Hepatocyte (in vitro differentiated cells): ENCODE data around the gene HYAL2.

Experiments used
- CTCF ChIP-seq: fragments of 200-600 bp; sonication (generic); IDR thresholded peaks from 2 replicates; pipeline ENCODE4 v1.5.1; 2016; ENCODE audit warnings: antibody characterized with exemption, mild to moderate bottlenecking; ENCODE audit not compliant: poor library complexity
- EZH2 ChIP-seq: fragments of 200-600 bp; sonication (generic); IDR thresholded peaks from 2 replicates; pipeline ENCODE4 v1.6.1; 2016; ENCODE audit warnings: antibody characterized with exemption, mild to moderate bottlenecking, borderline replicate concordance
- EZH2phosphoT487 ChIP-seq: fragments of 200-600 bp; sonication (generic); IDR thresholded peaks from one replicate; pipeline ENCODE4 v1.6.1; 2018; ENCODE audit warnings: antibody characterized with exemption, mild to moderate bottlenecking, low read depth, moderate library complexity; ENCODE audit not compliant: unreplicated experiment, severe bottlenecking

GRCh38 chr3:50300681-50301254 lies 21.8 kb downstream of the HYAL2 start:
- TF ChIP-seq CTCF (no peak), EZH2 (no peak), EZH2phosphoT487 (no peak)
